CD14-positive monocyte (primary cell): ENCODE results near the gene PUDP. TPM values are rescaled to one million over a fixed set of nuclear protein-coding genes. Genes with fewer than 3 reads are reported as not detected.

Source experiments
- DNase-seq, 3 donors: peaks; one replicate each; pipeline ENCODE4 v3.0.0-alpha.2; 2011 to 2022
- H2AFZ ChIP-seq: 2 replicates; pipeline ENCODE4 v1.6.0; 2012; ENCODE audit warnings: mild to moderate bottlenecking, low read depth, low read length, inconsistent platforms; ENCODE audit not compliant: insufficient read depth, poor library complexity, severe bottlenecking
- H3K27ac ChIP-seq, 2 donors: 1 replicate in 1 of 2; 2 replicates in 1 of 2; pipeline ENCODE4 v1.5.1; 2012 to 2013; ENCODE audit warnings: low read length in 2 of 2, control low read depth in 1 of 2, inconsistent platforms in 1 of 2, low read depth in 1 of 2, mild to moderate bottlenecking in 1 of 2
- H3K27me3 ChIP-seq, 2 donors: one replicate each; pipeline versions ENCODE4 v1.6.0 to v1.6.1; 2011 to 2013; ENCODE audit warnings: low read length in 2 of 2; ENCODE audit not compliant: control insufficient read depth in 2 of 2, insufficient read depth in 2 of 2
- H3K36me3 ChIP-seq, 2 donors: replicated peaks in 1 of 2; 1 replicate in 1 of 2; 2 replicates in 1 of 2; pipeline versions ENCODE4 v1.5.1 to v1.6.1; 2012 to 2013; ENCODE audit warnings: low read length in 2 of 2, control low read depth in 1 of 2, inconsistent platforms in 1 of 2, mild to moderate bottlenecking in 1 of 2; ENCODE audit not compliant: insufficient read depth in 2 of 2, control insufficient read depth in 1 of 2
- H3K4me1 ChIP-seq, 2 donors: 1 replicate in 1 of 2; 2 replicates in 1 of 2; pipeline versions ENCODE4 v1.5.1 to v1.6.1; 2012 to 2013; ENCODE audit warnings: low read length in 2 of 2, control low read depth in 1 of 2, inconsistent platforms in 1 of 2, mild to moderate bottlenecking in 1 of 2, moderate library complexity in 1 of 2; ENCODE audit not compliant: insufficient read depth in 2 of 2, control insufficient read depth in 1 of 2
- H3K4me2 ChIP-seq: replicated peaks from 2 replicates; pipeline ENCODE3; 2012; ENCODE audit warnings: low read length, moderate library complexity, mild to moderate bottlenecking; ENCODE audit not compliant: poor library complexity, severe bottlenecking; ENCODE audit errors: extremely low read depth
- H3K4me3 ChIP-seq, 3 experiments: fragments of 200-600 bp in 1 of 3; sonication (generic) in 1 of 3; replicated peaks in 1 of 3; 1 replicate in 2 of 3; 2 replicates in 1 of 3; pipeline ENCODE4 v1.5.1; 2011 to 2013; ENCODE audit warnings: low read length in 3 of 3, mild to moderate bottlenecking in 3 of 3, control low read depth in 2 of 3, low read depth in 2 of 3, inconsistent platforms in 1 of 3, moderate library complexity in 1 of 3
- H3K79me2 ChIP-seq: 2 replicates; pipeline ENCODE4 v1.6.0; 2012; ENCODE audit warnings: mild to moderate bottlenecking, control low read depth, inconsistent platforms, low read length, moderate library complexity; ENCODE audit not compliant: insufficient read depth
- H3K9ac ChIP-seq: 2 replicates; pipeline ENCODE4 v1.6.0; 2017; ENCODE audit warnings: low read length, mild to moderate bottlenecking; ENCODE audit not compliant: insufficient read depth, poor library complexity, severe bottlenecking
- H3K9me3 ChIP-seq, 2 donors: replicated peaks in 1 of 2; 1 replicate in 1 of 2; 2 replicates in 1 of 2; pipeline versions ENCODE4 v1.5.1 to v1.6.1; 2012 to 2013; ENCODE audit warnings: low read length in 2 of 2, control low read depth in 1 of 2; ENCODE audit not compliant: control insufficient read depth in 1 of 2, insufficient read depth in 1 of 2
- H4K20me1 ChIP-seq: 2 replicates; pipeline ENCODE4 v1.6.0; 2012; ENCODE audit warnings: mild to moderate bottlenecking, low read length, control low read depth, moderate library complexity; ENCODE audit not compliant: insufficient read depth
- H3K27ac Mint-ChIP-seq, 7 donors: one replicate each; pipeline ENCODE4 v1.8.0; 2020; ENCODE audit warnings: mild to moderate bottlenecking in 7 of 7, mixed read lengths in 7 of 7, moderate library complexity in 6 of 7, inconsistent platforms in 2 of 7
- H3K27me3 Mint-ChIP-seq, 3 donors: one replicate each; pipeline ENCODE4 v1.8.0; 2021 to 2022; ENCODE audit warnings: low read depth in 3 of 3, mild to moderate bottlenecking in 3 of 3, mixed read lengths in 3 of 3, moderate library complexity in 3 of 3, inconsistent platforms in 1 of 3
- H3K36me3 Mint-ChIP-seq, 2 donors: one replicate each; pipeline ENCODE4 v1.8.0; 2020; ENCODE audit warnings: mixed read lengths in 2 of 2, inconsistent platforms in 1 of 2, mild to moderate bottlenecking in 1 of 2
- H3K4me1 Mint-ChIP-seq: one replicate; pipeline ENCODE4 v1.8.0; 2020; ENCODE audit warnings: mild to moderate bottlenecking, mixed read lengths
- H3K4me3 Mint-ChIP-seq, 2 donors: one replicate each; pipeline ENCODE4 v1.8.0; 2020; ENCODE audit warnings: mild to moderate bottlenecking in 2 of 2, mixed read lengths in 2 of 2, moderate library complexity in 1 of 2
- H3K9me3 Mint-ChIP-seq, 7 donors: one replicate each; pipeline ENCODE4 v1.8.0; 2020 to 2022; ENCODE audit warnings: mixed read lengths in 7 of 7, mild to moderate bottlenecking in 6 of 7, moderate library complexity in 6 of 7, inconsistent platforms in 2 of 7
- CTCF ChIP-seq: fragments of 200-600 bp; IDR thresholded peaks from one replicate; pipeline ENCODE4 v1.8.0; 2022; ENCODE audit warnings: antibody characterized with exemption, mild to moderate bottlenecking
- WGBS: methylation state at CpG from one replicate; pipeline ENCODE4 v1.1.5; 2013; ENCODE audit warnings: missing lambda C conversion rate; ENCODE audit not compliant: insufficient coverage; 5-methylcytosine and 5-hydroxymethylcytosine counted together
- intact Hi-C, 2 donors: fragments of 100-400 bp; cut with micrococcal nuclease; formaldehyde crosslinking; loops; one replicate each; pipeline versions ENCODE4 v1.15.0 to v1.15.1; 2023
- polyA plus RNA-seq, 3 donors: library from polyadenylated mRNA; depleted of rRNA in 1 of 3; unstranded in 2 of 3; stranded (reverse) in 1 of 3; fragments of 300-500 nt in 2 of 3; fragments of >200 nt in 1 of 3; fragmentation: Illumina TruSeq in 2 of 3; gene quantifications; 1 replicate in 2 of 3; 2 replicates in 1 of 3; pipeline ENCODE4 v1.2.3, GENCODE V29; 2012 to 2021

The PUDP gene
- polyA plus RNA-seq, 3 donors: 21.4 to 49.5 (median 45.4) TPM

- Mint-ChIP-seq H3K4me1 (peaks cover 22% of the 10 kb centered on the region), H3K36me3 (peaks cover 19 to 65% of the 10 kb centered on the region in 2 donors), H3K4me3 (no peak overlapping the region), H3K27me3 (no peaks in the 10 kb centered on the region), H3K9me3 (no peaks in the 10 kb centered on the region), H3K27ac (no peak overlapping the region)
- intact Hi-C loops: no loop called here
- 100% methylated on average over 1 of the region's 4 CpGs for WGBS
- Histone ChIP-seq H3K9me3 (no peaks in the 10 kb centered on the region), H3K4me1 (peaks cover 4 to 20% of the 10 kb centered on the region in 2 donors), H3K27me3 (no peaks in the 10 kb centered on the region), H3K9ac (no peak overlapping the region), H3K4me2 (no peak overlapping the region), H4K20me1 (peaks cover 39% of the 10 kb centered on the region), H3K79me2 (peaks cover 13% of the 10 kb centered on the region), H3K4me3 (no peak overlapping the region), H3K27ac (no peak overlapping the region), H2AFZ (no peak overlapping the region), H3K36me3 (peaks cover 5 to 25% of the 10 kb centered on the region in 2 donors)
- TF ChIP-seq CTCF: no peak
- no peak for DNase-seq
Observed at GRCh38 chrX:7091923-7092322, 56.0 kb downstream of the PUDP start.

GRCh38 chrX:7090641-7091040, 57.3 kb downstream of the PUDP start:
- Mint-ChIP-seq H3K27ac (peak overlapping the region in 6 of 7 donors; percentile 42 to 78 (median 70)), H3K27me3 (no peaks in the 10 kb centered on the region), H3K4me1 (peaks cover 32% of the 10 kb centered on the region), H3K4me3 (no peak overlapping the region), H3K9me3 (no peaks in the 10 kb centered on the region), H3K36me3 (peaks cover 11 to 56% of the 10 kb centered on the region in 2 donors)
- 40% methylated on average over 1 of the region's 4 CpGs for WGBS
- Histone ChIP-seq H3K9ac (no peak overlapping the region), H3K9me3 (no peaks in the 10 kb centered on the region), H3K27me3 (no peaks in the 10 kb centered on the region), H3K27ac (peak overlapping the region in 1 of 2 donors; percentile 45), H3K79me2 (peaks cover 17% of the 10 kb centered on the region), H3K4me1 (peaks cover 14 to 33% of the 10 kb centered on the region in 2 donors), H3K36me3 (peaks cover 0 to 12% of the 10 kb centered on the region in 2 donors), H4K20me1 (peaks cover 28% of the 10 kb centered on the region), H3K4me2 (no peak overlapping the region), H3K4me3 (no peak overlapping the region), H2AFZ (no peak overlapping the region)
- intact Hi-C loops: no loop called here
- TF ChIP-seq CTCF: no peak
- DNase-seq: peak; percentile 22 to 25 (median 25)
